Measurements from ENCODE around the gene BICC1.

GRCh38 chr10:58698777-58699356 lies 186.2 kb downstream of the BICC1 start:
- TF ChIP-seq CTCF (IDR thresholded peaks at IDR 0.05) (no peak), POLR2A (IDR thresholded peaks at IDR 0.05) (no peak)

Data from thyroid gland (tissue), 4 donors.